Colon (tissue), 2 donors: ENCODE results near the gene KRT75.
"Not testable (repeated sequence)": the region's sequence is repeated elsewhere in the genome, so short reads cannot be mapped to it uniquely, and the experiment has no call there.

Experiments used
- FAIRE-seq: peaks from 2 replicates; lab custom pipeline; 2012; peaks lifted over from hg19 to GRCh38; lab: Jason Lieb, UNC
- donor health status: control.
- donor health status: control.

Gene KRT75

GRCh38 chr12:52415870-52416750, 18.1 kb downstream of the KRT75 start:
- FAIRE-seq, result no peak

- no peak for FAIRE-seq
Observed at GRCh38 chr12:52414936-52415335, 19.2 kb downstream of the KRT75 start.

GRCh38 chr12:52413782-52414345, 20.3 kb downstream of the KRT75 start:
- no peak for FAIRE-seq

GRCh38 chr12:52413202-52413601, 21.0 kb downstream of the KRT75 start:
- no peak for FAIRE-seq

GRCh38 chr12:52411815-52412214, 22.4 kb downstream of the KRT75 start:
- FAIRE-seq, result no peak

GRCh38 chr12:52410589-52411248, 23.5 kb downstream of the KRT75 start:
- not testable (repeated sequence) for FAIRE-seq

GRCh38 chr12:52407918-52408317, 26.3 kb downstream of the KRT75 start:
- no peak for FAIRE-seq

GRCh38 chr12:52405922-52406385, 28.2 kb downstream of the KRT75 start, which contains the start of gene KRT82:
Gene KRT82, minus strand, starts transcription at chr12:52406335. Its CDS starts 58 bp downstream, at chr12:52406277.
- no peak for FAIRE-seq

GRCh38 chr12:52404951-52405350, 29.2 kb downstream of the KRT75 start:
- no peak for FAIRE-seq

- no peak for FAIRE-seq
Observed at GRCh38 chr12:52403561-52403960, 30.6 kb downstream of the KRT75 start.

- FAIRE-seq, result no peak
Observed at GRCh38 chr12:52402873-52403540, 31.2 kb downstream of the KRT75 start.

- FAIRE-seq, result no peak
Observed at GRCh38 chr12:52402377-52402776, 31.8 kb downstream of the KRT75 start.

- FAIRE-seq, result no peak
Observed at GRCh38 chr12:52401926-52402325, 32.2 kb downstream of the KRT75 start.

GRCh38 chr12:52401526-52401925, 32.6 kb downstream of the KRT75 start:
- no peak for FAIRE-seq

GRCh38 chr12:52400906-52401305, 33.3 kb downstream of the KRT75 start:
- no peak for FAIRE-seq

- no peak for FAIRE-seq
Observed at GRCh38 chr12:52399756-52400155, 34.4 kb downstream of the KRT75 start.

GRCh38 chr12:52398176-52398575, 36.0 kb downstream of the KRT75 start:
- no peak for FAIRE-seq

GRCh38 chr12:52396656-52397055, 37.5 kb downstream of the KRT75 start:
- FAIRE-seq, result no peak

- no peak for FAIRE-seq
Observed at GRCh38 chr12:52395761-52396434, 38.3 kb downstream of the KRT75 start.

- FAIRE-seq, result no peak
Observed at GRCh38 chr12:52394836-52395405, 39.2 kb downstream of the KRT75 start.

- FAIRE-seq, result no peak
Observed at GRCh38 chr12:52392465-52393007, 41.6 kb downstream of the KRT75 start.
